ENCODE data around the gene CHRM4. TPM values are rescaled to one million over a fixed set of nuclear protein-coding genes. Genes with fewer than 3 reads are reported as not detected.

CHRM4 gene
- total RNA-seq, 1 donor = not detected

- no peak overlapping the region for H3K4me3 ChIP-seq (ENCODE audit: low read depth, low read length)
- DNase-seq (ENCODE audit: low read depth) = no peak
- no peak for TF ChIP-seq CTCF (IDR thresholded peaks at IDR 0.05; ENCODE audit: insufficient read depth, low read length)
These were observed 12.6 kb downstream of the CHRM4 start for GRCh38 chr11:46378811-46379481.

GRCh38 chr11:46378296-46378695, 13.3 kb downstream of the CHRM4 start:
- DNase-seq (ENCODE audit: low read depth) = no peak
- TF ChIP-seq CTCF (IDR thresholded peaks at IDR 0.05; ENCODE audit: insufficient read depth, low read length) = no peak
- H3K4me3 ChIP-seq (ENCODE audit: low read depth, low read length) = no peak overlapping the region

- TF ChIP-seq CTCF (IDR thresholded peaks at IDR 0.05; ENCODE audit: insufficient read depth, low read length) = no peak
- DNase-seq (ENCODE audit: low read depth) = no peak
- H3K4me3 ChIP-seq (ENCODE audit: low read depth, low read length) = no peak overlapping the region
These were observed 13.7 kb downstream of the CHRM4 start for GRCh38 chr11:46377831-46378230.

GRCh38 chr11:46377290-46377689, 14.3 kb downstream of the CHRM4 start:
- TF ChIP-seq CTCF (IDR thresholded peaks at IDR 0.05; ENCODE audit: insufficient read depth, low read length) = no peak
- H3K4me3 ChIP-seq (ENCODE audit: low read depth, low read length) = no peak overlapping the region
- no peak for DNase-seq (ENCODE audit: low read depth)

GRCh38 chr11:46376258-46377050, 15.1 kb downstream of the CHRM4 start:
- no peak for TF ChIP-seq CTCF (IDR thresholded peaks at IDR 0.05; ENCODE audit: insufficient read depth, low read length)
- no peak for DNase-seq (ENCODE audit: low read depth)
- no peak overlapping the region for H3K4me3 ChIP-seq (ENCODE audit: low read depth, low read length)

GRCh38 chr11:46375392-46376101, 16.0 kb downstream of the CHRM4 start:
- no peak for TF ChIP-seq CTCF (IDR thresholded peaks at IDR 0.05; ENCODE audit: insufficient read depth, low read length)
- no peak overlapping the region for H3K4me3 ChIP-seq (ENCODE audit: low read depth, low read length)
- DNase-seq (ENCODE audit: low read depth) = no peak

All from fibroblast of the aortic adventitia (primary cell).